ENCODE data around the gene CUX1.

The CUX1 gene

GRCh38 chr7:102095321-102096011 lies 278.0 kb downstream of the CUX1 start:
- DNase-seq (ENCODE audit: low read depth, low spot score), result no peak

GRCh38 chr7:102096012-102096332 lies 278.5 kb downstream of the CUX1 start:
- no peak for DNase-seq (ENCODE audit: low read depth, low spot score)

DNA sequence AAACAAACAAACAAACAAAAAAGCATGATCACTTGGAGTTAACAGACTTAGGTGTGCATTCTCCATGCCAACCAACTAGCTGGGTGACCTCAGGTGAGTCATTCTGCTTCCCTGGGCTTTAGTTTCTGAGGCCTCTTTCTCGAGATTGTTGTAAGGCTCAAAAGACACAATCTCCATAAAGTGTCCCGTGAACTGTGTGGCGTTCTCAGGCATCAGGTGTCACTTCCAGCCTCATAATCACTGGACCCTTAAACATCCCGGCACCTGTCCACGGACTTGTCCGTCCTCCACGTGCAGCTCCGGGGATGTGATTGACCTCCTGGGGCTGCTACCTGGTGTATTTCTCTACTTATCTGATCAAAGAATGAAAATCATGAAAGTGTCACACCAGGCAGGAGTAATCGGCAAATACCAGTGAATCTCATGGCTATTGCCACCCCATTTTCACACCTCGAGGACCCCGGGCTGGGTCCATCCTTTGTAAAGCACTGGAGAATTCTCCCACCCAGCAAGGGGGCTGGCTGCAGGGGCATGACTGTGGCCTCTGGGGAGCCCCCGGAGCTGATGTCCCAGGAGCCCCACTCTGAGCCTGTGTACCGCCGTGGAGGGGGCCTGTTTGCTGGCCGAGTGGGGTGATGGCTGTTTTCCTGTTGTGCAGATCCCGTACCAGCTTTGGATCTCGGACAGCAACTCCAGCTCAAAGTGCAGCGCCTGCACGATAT lies 279.4 kb downstream of the CUX1 start:
- no peak for DNase-seq (ENCODE audit: low read depth, low spot score)

DNA sequence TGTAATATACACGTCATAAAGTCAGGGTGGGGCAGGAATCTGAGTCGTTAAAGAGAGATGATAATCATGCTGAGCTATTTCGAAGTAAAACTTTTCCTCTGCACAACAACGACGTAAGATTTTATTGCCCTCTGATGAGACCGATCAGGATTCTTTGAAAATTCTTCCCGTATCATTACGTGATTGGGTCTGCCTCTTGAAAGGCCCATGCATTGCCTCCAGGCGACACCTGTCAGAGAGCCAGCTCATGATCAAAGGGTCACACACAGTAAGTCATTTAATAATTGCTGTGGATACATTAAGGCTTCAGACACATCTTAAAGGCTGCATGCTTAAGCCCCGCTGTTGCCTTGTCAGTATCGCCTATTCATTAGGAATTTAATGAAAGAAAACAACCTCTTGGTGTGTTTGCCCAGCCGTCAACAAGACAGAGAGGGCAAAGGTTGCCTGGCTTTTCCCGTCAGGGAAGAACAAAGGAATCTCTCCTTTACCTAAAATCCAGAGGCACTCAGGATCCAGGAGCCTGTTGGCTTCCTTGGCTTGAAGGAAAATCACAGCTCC lies 280.3 kb downstream of the CUX1 start:
- no peak for DNase-seq (ENCODE audit: low read depth, low spot score)

DNA sequence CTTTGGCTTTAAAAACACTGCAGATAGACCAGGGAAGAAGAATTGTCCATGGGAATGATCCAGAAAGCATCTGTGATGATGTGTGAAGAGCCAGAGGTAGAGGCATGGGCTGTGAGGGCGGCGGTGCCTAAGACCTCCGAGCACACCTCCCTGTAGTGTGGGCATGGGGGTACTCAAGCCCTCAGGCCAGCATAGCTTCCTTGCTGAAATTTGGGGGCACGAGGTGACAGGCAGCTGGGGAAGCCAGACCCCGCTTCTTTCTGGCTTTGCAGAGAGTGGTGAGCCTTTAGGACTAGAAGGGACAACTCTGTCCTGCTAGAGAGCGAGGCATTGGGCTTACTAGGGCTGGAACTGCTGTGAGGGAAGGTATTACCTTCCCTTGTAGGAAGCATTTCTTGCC lies 281.6 kb downstream of the CUX1 start:
- no peak for DNase-seq (ENCODE audit: low read depth, low spot score)

DNA sequence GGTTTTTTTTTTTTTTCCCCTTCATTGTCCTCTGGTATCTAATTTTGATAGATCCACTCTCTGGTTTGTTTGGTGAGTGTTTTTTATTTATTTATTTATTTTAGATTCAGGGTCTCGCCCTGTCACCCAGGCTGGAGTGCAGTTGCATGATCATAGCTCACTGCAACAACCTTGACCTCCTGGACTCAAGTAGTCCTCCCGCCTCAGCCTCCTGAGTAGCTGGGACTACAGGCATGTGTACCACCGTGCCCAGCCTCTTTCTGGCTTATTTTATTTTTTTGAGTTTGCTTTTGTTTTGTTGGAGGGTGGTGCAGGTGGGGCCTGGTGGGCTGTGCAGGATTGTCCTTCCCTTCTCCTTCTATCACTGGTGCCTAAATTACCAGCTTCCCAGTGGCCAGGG lies 282.0 kb downstream of the CUX1 start:
- no peak for DNase-seq (ENCODE audit: low read depth, low spot score)

DNA sequence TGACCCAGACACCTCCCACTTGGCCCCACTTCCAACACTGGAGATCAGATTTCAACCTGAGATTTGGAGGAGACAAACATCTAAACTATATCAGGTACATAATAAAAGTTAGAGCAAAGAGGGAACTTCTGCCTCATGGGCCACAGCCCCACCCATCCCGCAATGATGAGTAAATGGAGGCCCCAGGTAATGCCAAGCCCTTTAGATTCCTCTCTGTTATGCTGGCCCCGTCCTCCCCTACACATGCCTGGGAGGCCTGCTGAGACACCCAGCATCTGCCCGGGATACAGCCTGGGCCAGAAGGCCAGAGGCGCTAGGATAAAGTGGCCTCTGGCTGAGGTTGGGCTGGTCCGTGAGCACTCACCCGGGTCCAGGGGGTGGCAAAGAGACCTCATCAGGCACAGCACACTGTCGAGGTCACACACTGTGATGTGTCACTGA lies 283.7 kb downstream of the CUX1 start:
- DNase-seq (ENCODE audit: low read depth, low spot score), result no peak

DNA sequence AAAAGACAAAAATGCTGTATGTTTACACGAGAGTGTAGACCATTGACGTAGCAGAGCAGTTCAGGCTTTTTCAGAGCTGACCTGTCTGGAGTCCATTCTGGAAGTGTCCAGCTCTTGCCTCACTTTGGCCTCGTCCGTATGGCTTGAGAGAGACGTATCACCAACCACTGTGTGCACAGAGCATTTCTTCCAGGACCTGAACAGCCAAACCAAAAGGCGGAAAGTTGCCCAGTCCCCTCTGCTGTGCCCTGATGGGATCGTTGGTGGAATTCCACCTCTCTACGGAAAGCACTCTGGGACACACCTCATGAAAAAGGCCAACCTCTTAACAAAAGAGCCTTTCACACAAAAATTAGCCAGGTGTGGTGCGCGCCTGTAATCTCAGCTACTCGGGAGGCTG lies 284.5 kb downstream of the CUX1 start:
- DNase-seq (ENCODE audit: low read depth, low spot score), result no peak

GRCh38 chr7:102103027-102103372 lies 285.6 kb downstream of the CUX1 start:
- no peak for DNase-seq (ENCODE audit: low read depth, low spot score)

GRCh38 chr7:102104245-102104644 lies 286.8 kb downstream of the CUX1 start:
- no peak for DNase-seq (ENCODE audit: low read depth, low spot score)

GRCh38 chr7:102106625-102107024 lies 289.2 kb downstream of the CUX1 start:
- no peak for DNase-seq (ENCODE audit: low read depth, low spot score)

DNA sequence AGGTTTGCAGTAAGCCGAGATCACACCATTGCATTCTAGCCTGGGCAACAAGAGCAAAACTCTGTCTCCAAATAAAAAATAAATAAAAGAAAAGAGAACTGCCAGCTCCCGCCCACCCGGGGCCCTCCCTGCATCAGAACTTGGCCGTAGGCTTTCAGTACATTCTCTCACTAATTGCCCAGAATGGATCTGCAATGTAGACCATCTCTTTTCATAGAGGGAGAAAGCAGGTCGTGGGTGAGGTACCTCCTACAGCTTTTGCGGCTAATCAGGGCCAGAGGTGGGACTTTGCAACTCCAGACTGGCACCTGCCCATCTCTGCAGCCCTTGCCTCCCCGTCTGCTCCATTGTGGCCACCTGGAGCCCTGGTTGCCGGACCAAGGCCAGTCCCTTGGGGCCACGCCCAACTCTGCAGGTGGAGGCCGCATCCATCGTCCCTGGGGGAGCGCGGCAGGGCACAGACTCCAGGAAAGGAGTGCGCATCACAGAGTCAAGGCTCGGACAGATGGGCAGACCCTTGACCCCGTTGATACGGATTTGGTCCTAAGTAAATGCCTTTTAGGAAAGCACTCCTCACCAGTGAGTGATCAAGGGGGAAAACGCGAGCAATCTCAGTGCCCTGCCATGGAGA lies 290.2 kb downstream of the CUX1 start:
- no peak for DNase-seq (ENCODE audit: low read depth, low spot score)

- no peak for DNase-seq (ENCODE audit: low read depth, low spot score)
Observed at GRCh38 chr7:102111061-102112041, 293.9 kb downstream of the CUX1 start.

GRCh38 chr7:102115181-102115580 lies 297.8 kb downstream of the CUX1 start:
- DNase-seq (ENCODE audit: low read depth, low spot score), result no peak

- no peak for DNase-seq (ENCODE audit: low read depth, low spot score)
Observed at GRCh38 chr7:102115931-102116330, 298.5 kb downstream of the CUX1 start.

DNA sequence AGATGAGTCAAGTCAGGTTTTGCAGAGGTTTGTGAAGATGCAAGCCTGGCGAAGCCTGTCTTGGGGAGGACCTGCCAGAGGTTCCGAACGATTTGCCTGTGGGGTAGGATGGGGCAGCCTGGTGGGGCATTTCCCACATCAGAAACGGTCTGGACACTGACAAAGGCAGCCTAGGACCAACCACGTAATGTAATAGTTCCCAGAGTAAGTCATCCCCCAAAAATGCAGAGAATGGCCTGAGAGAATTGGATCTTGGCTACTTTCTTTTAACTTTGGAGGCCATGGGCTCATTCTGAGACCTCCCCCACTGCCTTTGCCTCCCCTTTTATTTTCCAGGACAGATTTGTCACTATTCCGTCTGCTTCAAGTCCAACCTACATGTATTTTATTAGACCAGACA lies 300.3 kb downstream of the CUX1 start:
- DNase-seq (ENCODE audit: low read depth, low spot score), result no peak

DNA sequence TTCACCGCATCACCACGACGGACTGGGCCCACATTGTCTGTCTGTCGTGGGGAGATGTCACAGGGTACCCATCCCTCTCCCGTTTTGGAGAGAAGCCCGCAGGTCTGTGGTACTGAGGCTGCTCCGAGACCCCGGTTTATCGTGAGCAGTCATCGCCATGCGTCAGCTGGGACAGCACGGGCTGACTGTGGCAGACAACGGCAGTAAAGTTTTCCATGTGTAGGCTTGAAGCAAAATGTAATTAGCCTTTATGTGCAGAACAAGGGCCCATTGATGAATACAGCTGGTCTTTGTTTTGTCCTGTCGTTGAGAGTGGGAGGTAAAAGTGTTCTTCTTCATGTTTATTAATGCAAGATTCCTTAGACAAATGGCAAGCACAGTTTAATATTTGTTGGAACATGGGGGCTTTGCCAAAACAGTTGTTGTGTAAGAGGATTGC lies 301.8 kb downstream of the CUX1 start:
- no peak for DNase-seq (ENCODE audit: low read depth, low spot score)

DNA sequence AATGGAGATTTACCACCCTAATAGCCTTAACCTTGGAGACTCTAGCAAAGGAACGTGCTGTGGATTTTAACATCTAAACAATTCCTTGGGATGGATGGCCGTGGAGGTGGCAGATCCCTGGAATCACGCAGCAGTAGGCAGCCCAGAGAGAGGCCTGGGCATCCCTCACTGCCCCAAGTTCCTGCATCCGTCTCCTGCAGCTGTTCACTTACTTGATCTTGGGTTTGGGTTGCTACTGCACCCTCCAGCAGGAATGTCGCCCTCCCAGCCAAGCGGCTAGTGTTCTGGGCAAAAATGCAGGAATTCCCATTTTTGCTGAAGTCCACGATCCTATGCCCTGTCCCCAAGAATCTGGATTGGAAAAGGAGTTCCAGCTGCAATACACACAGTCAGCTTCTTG lies 302.5 kb downstream of the CUX1 start:
- DNase-seq (ENCODE audit: low read depth, low spot score), result no peak

- DNase-seq (ENCODE audit: low read depth, low spot score), result no peak
Observed at GRCh38 chr7:102120666-102121195, 303.3 kb downstream of the CUX1 start.

- no peak for DNase-seq (ENCODE audit: low read depth, low spot score)
Observed at GRCh38 chr7:102122026-102122425, 304.6 kb downstream of the CUX1 start.

- peak; percentile 47 for DNase-seq (ENCODE audit: low read depth, low spot score)
Observed at GRCh38 chr7:102125127-102125596, 307.7 kb downstream of the CUX1 start.

All from smooth muscle cell of the brain vasculature (primary cell).